ENCODE measurements around the gene CAST. TPM values are rescaled to one million over a fixed set of nuclear protein-coding genes. Genes with fewer than 3 reads are reported as not detected.

Gene CAST
- total RNA-seq, 2 donors from 2014 or later: 33.5 to 36.2 TPM

GRCh38 chr5:96668725-96669124, 6.5 kb downstream of the CAST start:
- Histone ChIP-seq H3K9ac (ENCODE audit: extremely low read depth, low read length, poor library complexity, severe bottlenecking) (no peak overlapping the region), H3K4me1 (ENCODE audit: control insufficient read depth, insufficient read depth, low read length) (peaks cover 4% of the 10 kb centered on the region), H3K27ac (ENCODE audit: low read depth, low read length) (no peak overlapping the region), H3K9me3 (ENCODE audit: control insufficient read depth, low read length) (no peaks in the 10 kb centered on the region), H3K27me3 (ENCODE audit: control insufficient read depth, insufficient read depth, low read length, poor library complexity, severe bottlenecking) (peaks cover 26% of the 10 kb centered on the region), H3K4me3 (ENCODE audit: low read length) (no peak overlapping the region), H3K36me3 (ENCODE audit: control insufficient read depth, insufficient read depth, low read length) (no peaks in the 10 kb centered on the region)
- Mint-ChIP-seq H3K27ac (no peak overlapping the region), H3K27me3 (ENCODE audit: insufficient read depth) (peaks cover 33% of the 10 kb centered on the region), H3K4me1 (peaks cover 12% of the 10 kb centered on the region), H3K4me3 (no peak overlapping the region), H3K9me3 (no peaks in the 10 kb centered on the region), H3K36me3 (ENCODE audit: low read depth) (no peaks in the 10 kb centered on the region)
- DNase-seq: peak; percentile 72
- TF ChIP-seq CTCF (conservative IDR thresholded peaks at IDR 0.05): peak; percentile 24
- 74% methylated on average over 2 of the region's 2 CpGs; no CpG with 5 or more reads in 1 of the 2 experiments for WGBS, 2 experiments (ENCODE audit: insufficient coverage in 1 of 2, insufficient read length in 1 of 2)

GRCh38 chr5:96669909-96670308, 7.7 kb downstream of the CAST start:
- Histone ChIP-seq H3K9me3 (ENCODE audit: control insufficient read depth, low read length) (no peaks in the 10 kb centered on the region), H3K36me3 (ENCODE audit: control insufficient read depth, insufficient read depth, low read length) (no peaks in the 10 kb centered on the region), H3K27me3 (ENCODE audit: control insufficient read depth, insufficient read depth, low read length, poor library complexity, severe bottlenecking) (peaks cover 14% of the 10 kb centered on the region), H3K4me3 (ENCODE audit: low read length) (no peak overlapping the region), H3K4me1 (ENCODE audit: control insufficient read depth, insufficient read depth, low read length) (peaks cover 4% of the 10 kb centered on the region), H3K9ac (ENCODE audit: extremely low read depth, low read length, poor library complexity, severe bottlenecking) (no peak overlapping the region), H3K27ac (ENCODE audit: low read depth, low read length) (no peak overlapping the region)
- peaks cover 22% of the 10 kb centered on the region for H3K27me3 Mint-ChIP-seq (ENCODE audit: insufficient read depth)
- WGBS, 2 experiments (ENCODE audit: insufficient coverage in 1 of 2, insufficient read length in 1 of 2): 92% methylated on average over 3 of the region's 3 CpGs; no CpG with 5 or more reads in 1 of the 2 experiments
- no peaks in the 10 kb centered on the region for H3K36me3 Mint-ChIP-seq (ENCODE audit: low read depth)
- TF ChIP-seq CTCF (conservative IDR thresholded peaks at IDR 0.05): no peak
- no peaks in the 10 kb centered on the region for H3K9me3 Mint-ChIP-seq
- H3K4me1 Mint-ChIP-seq: peaks cover 12% of the 10 kb centered on the region
- DNase-seq: no peak
- no peak overlapping the region for H3K4me3 Mint-ChIP-seq
- no peak overlapping the region for H3K27ac Mint-ChIP-seq

GRCh38 chr5:96671441-96671840, 9.3 kb downstream of the CAST start:
- H3K4me3 Mint-ChIP-seq: no peak overlapping the region
- Histone ChIP-seq H3K36me3 (ENCODE audit: control insufficient read depth, insufficient read depth, low read length) (no peaks in the 10 kb centered on the region), H3K9me3 (ENCODE audit: control insufficient read depth, low read length) (no peaks in the 10 kb centered on the region), H3K27ac (ENCODE audit: low read depth, low read length) (no peak overlapping the region), H3K27me3 (ENCODE audit: control insufficient read depth, insufficient read depth, low read length, poor library complexity, severe bottlenecking) (no peaks in the 10 kb centered on the region), H3K4me3 (ENCODE audit: low read length) (no peak overlapping the region), H3K9ac (ENCODE audit: extremely low read depth, low read length, poor library complexity, severe bottlenecking) (no peak overlapping the region), H3K4me1 (ENCODE audit: control insufficient read depth, insufficient read depth, low read length) (peaks cover under 1% of the 10 kb centered on the region)
- no peak for TF ChIP-seq CTCF (conservative IDR thresholded peaks at IDR 0.05)
- peaks cover 12% of the 10 kb centered on the region for H3K27me3 Mint-ChIP-seq (ENCODE audit: insufficient read depth)
- DNase-seq: no peak
- no peaks in the 10 kb centered on the region for H3K36me3 Mint-ChIP-seq (ENCODE audit: low read depth)
- no peaks in the 10 kb centered on the region for H3K9me3 Mint-ChIP-seq
- H3K27ac Mint-ChIP-seq: no peak overlapping the region
- 92 to 98% methylated on average over 5 of the region's 5 CpGs for WGBS, 2 experiments (ENCODE audit: insufficient coverage in 1 of 2, insufficient read length in 1 of 2)
- peaks cover 8% of the 10 kb centered on the region for H3K4me1 Mint-ChIP-seq
